Measurements from ENCODE around the gene MTMR4.
"Not testable (repeated sequence)": the region's sequence is repeated elsewhere in the genome, so short reads cannot be mapped to it uniquely, and the experiment has no call there.

MTMR4 gene

GRCh38 chr17:58488428-58488890 lies 26.0 kb downstream of the MTMR4 start:
- DNase-seq: no peak

- no peak for DNase-seq
These were observed 26.6 kb downstream of the MTMR4 start, which contains the start of gene HSF5 for GRCh38 chr17:58487589-58488427. Gene HSF5 (minus strand): TSS chr17:58488408. CDS start chr17:58488274, 134 bp downstream.

- DNase-seq: no peak
These were observed 29.8 kb downstream of the MTMR4 start for GRCh38 chr17:58484600-58484999.

GRCh38 chr17:58481798-58482197 lies 32.6 kb downstream of the MTMR4 start:
- not testable (repeated sequence) for DNase-seq

- no peak for DNase-seq
These were observed 34.3 kb downstream of the MTMR4 start for GRCh38 chr17:58480090-58480489.

GRCh38 chr17:58476812-58477211 lies 37.6 kb downstream of the MTMR4 start:
- DNase-seq: no peak

- DNase-seq: no peak
These were observed 38.5 kb downstream of the MTMR4 start for GRCh38 chr17:58475985-58476384.

GRCh38 chr17:58470356-58470755 lies 44.1 kb downstream of the MTMR4 start:
- DNase-seq: no peak

GRCh38 chr17:58468944-58469343 lies 45.5 kb downstream of the MTMR4 start:
- DNase-seq: no peak

GRCh38 chr17:58455491-58455890 lies 58.9 kb downstream of the MTMR4 start:
- DNase-seq: no peak

GRCh38 chr17:58452738-58453137 lies 61.7 kb downstream of the MTMR4 start:
- DNase-seq: no peak

GRCh38 chr17:58447039-58447975 lies 67.1 kb downstream of the MTMR4 start:
- DNase-seq: peak; percentile 18

- DNase-seq: no peak
These were observed 68.4 kb downstream of the MTMR4 start for GRCh38 chr17:58446086-58446485.

Data from NCI-H748 treated with DMSO at 0.1 percent for 48 hours (cell line).